D341Med (cell line): ENCODE results near the gene DUSP8.

ENCODE experiments used
- DNase-seq: peaks from one replicate; pipeline ENCODE4 v3.0.0; 2012; ENCODE audit warnings: low spot score

DUSP8 gene

GRCh38 chr11:1565904-1566247, 6.2 kb downstream of the DUSP8 start:
- no peak for DNase-seq

DNA sequence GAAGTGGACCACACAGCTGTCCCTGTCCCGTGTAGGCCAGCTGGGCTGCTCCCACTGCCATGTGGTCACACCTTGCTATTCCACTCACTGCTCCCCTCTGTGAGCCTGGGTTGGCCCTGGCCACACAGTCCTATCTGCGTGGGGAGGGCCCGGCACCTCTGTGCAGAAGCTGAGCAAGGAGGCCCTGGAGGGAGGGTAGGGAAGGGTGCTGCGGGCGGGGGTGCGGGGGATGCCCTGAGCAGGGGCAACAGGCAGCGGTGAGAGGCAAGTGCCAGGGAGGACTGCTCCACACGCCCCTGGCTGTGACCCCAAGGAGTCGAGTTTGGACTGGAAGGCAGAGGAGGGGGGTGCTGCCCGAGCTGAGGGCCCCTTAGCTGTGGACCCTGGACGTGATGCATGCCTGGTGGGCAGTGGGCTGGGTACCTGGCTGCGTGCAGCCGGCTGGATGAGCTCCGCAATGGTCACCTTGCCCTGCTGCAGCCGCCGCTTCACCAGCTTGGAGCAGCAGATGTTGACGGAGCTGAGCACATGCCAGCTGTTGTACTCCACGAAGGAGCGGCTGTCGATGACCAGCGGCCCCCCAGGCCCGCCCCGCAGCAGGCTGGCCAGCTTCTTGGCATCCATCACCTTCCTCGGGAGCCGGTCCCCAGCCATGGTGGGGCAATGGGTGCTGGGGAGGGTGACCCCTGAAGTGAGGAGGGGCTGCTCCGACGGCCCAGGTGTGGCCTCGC, 6.7 kb downstream of the DUSP8 start:
- DNase-seq, result no peak

GRCh38 chr11:1564535-1565172, 7.4 kb downstream of the DUSP8 start:
- peak; percentile 94 for DNase-seq

DNA sequence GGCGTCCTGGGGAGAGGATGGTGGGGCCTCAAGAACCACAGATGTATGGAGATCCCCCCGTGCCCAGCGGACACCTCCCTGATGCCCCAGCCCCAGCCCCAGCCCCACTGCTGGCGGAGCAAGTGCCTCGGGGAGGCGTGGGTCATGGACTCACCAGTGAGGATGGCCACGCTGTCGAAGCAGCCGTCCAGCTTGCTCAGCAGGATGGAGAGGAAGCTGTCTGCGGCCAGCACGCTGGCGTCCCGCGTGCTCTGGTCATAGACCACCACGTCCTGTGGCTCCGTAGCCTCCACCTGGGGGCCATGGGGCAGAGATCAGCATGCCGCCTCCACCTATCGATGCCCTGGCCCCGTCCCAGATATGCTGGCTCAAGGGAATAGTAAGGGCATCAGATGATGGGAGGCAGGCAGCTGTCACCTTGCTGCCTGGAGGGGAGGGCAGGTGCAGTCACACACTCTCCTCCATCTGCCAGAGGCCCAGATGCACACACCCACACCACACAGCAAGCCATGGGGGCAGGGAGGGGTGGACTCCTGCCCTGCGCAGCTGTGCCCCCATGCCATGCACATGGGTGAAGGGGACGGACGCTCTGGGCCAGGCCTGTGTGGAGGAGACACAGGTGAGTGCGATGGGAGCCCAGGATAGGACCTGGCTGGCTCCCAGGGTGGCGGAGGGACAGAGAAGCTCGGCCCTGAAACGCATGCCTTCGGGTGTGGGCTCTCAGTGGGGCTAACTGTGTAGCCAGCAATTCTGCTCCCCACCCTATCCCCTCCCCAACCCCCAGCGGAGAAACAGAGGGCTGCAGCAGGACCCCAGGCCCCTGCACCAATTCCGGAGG, 8.2 kb downstream of the DUSP8 start:
- no peak for DNase-seq

- no peak for DNase-seq
These were observed 8.9 kb downstream of the DUSP8 start for GRCh38 chr11:1563149-1563638.

DNA sequence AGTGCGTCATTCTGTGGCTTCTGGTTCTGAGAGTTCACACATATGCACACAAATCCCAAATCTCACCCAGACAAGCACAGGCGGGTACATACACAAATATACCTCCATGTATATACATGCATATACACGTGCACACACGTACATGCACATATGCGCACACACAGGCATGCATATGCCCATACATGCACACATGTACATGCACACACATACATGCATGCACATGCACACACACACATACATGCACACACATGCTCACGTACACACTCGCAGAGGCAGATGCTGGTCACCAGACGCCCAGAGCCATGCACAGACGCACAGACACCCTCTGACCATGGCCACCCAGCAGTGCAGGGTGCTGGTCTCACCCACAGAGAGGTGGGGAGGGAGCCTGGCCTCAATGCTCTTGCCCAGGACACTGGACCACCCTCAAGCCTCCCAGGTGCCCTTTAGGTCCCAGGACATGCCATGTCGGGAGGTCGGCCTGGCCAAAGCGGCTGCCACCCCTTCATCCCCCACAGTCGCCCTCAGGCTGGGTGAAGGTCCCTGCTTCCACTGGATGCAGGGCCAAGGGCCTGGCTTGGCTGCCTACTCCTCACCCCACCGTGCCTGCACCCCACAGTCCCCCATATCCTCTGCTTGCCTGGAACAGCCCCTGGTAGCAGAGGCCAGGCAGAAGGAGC, 9.5 kb downstream of the DUSP8 start:
- DNase-seq, result no peak

GRCh38 chr11:1561955-1562354, 10.1 kb downstream of the DUSP8 start:
- DNase-seq, result no peak

DNA sequence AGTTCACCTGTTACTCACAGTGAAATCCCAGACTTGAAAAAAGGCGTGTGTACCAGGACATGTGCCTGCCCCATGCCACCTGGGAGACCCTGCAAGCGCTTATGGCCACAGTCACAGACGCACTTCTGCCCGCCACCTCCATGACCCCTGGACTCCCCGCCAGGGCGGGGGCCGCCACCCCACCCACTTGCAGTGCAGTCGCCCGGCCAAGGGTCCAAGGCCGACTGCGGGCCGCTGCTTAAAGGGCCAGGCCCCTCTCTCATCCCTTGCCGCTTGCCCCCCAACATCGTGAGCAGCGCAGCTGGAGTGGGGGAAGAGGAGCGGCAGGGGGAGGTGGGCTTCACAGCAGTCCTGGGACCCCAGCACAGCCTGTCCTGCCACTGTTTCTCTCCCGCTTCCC, 10.8 kb downstream of the DUSP8 start:
- no peak for DNase-seq

DNA sequence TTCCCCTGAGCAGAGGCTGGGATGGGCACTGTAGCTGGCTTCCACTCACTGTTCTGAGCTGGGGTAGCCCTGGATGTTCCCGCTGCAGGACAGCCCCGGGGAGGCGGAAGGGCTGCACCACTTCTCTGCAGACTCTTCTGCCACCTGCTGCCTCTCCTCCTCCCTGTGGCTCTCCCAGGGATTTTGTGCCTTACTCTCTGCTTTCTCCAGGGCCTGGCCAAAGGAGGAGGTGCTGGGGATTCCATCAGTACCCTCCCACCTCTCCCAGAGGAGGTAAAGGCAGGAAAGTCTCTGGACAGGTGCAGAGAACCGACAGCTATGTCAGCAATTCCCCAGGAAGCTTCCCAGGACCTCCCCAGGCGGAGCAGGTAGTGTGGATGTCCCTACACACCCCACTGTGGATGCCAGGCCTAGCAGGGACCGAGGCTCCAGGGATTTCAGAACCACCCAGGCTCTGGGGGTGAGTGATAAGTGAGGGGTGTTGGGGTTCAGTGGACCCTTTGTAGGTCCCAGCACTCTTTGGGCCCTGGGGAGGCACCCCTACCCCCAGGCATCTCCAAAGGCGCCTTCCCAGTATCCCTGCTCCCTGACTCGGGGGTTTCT, 11.3 kb downstream of the DUSP8 start:
- DNase-seq, result no peak

DNA sequence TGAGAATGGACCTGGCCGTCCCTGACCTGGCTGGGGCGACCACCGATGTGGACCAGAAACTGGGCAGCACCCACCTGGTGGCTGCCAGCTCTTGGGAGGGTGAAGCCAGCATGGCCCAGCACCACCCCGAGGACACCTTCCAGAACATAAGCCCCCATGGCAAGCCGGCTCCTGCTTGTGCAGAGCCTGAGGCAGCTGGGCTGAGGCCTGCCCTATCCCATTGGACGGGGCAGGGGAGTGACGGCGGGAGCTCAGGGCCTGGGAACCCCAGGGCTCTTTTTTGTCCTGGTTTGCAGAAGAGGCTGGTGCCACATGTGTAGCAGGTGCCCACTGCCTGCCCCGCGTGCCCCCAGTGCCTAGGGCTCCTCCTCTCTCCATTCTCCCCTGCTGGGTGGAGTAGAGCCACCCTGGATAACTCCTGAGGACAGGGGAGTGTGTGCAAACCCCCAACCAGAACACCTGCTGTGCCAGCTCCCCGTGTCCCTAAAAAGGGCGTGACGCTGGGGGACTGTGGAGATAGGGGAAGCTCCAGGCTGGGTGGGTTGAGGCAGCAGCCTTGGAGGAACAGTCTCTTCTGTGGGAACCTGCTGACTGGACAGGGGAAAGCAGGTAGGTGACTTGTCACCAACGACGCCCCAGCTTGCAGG, 11.9 kb downstream of the DUSP8 start:
- no peak for DNase-seq

DNA sequence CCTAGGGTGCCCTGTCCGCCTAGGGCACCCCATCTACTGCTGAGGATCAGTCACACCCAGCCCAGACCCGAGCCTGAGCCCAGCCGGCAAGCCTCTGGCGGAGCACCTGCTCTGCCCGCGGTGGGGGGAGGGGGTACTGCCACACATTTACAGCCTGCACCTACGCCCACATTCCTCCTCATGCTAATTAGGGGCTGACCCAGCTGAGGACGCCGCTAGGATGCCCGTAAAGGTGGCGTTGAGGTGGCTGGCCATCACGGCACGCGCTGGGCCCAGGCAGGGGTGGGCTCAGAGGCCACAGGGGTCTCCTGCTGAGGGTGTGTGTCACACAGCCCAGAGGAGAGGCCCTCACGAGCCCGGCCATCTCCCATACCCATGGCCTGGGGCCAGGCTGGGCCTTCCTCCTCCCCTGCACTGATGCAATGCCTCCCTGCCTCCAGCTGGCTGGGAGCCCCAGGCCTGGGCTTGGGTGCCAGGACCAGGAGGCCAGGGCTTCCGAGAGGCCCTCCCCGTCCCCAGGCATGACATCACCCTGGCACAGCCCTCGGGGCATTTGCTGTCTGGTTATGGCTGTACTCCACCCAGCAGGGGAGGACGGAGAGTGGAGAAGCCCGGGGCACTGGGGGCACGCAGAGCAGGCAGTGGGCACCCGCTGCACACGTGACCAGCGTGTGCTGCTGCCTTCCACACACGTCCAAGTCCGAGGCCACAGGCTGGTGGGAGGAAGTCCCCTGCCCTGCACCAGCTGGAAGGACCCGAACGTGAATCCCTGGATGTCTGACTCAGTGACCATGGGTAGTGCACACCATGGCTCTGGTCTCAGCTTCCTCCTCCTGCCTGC, 12.7 kb downstream of the DUSP8 start:
- DNase-seq, result no peak

- no peak for DNase-seq
These were observed 13.3 kb downstream of the DUSP8 start for GRCh38 chr11:1558775-1559110.

- no peak for DNase-seq
These were observed 13.9 kb downstream of the DUSP8 start for GRCh38 chr11:1557904-1558774.

DNA sequence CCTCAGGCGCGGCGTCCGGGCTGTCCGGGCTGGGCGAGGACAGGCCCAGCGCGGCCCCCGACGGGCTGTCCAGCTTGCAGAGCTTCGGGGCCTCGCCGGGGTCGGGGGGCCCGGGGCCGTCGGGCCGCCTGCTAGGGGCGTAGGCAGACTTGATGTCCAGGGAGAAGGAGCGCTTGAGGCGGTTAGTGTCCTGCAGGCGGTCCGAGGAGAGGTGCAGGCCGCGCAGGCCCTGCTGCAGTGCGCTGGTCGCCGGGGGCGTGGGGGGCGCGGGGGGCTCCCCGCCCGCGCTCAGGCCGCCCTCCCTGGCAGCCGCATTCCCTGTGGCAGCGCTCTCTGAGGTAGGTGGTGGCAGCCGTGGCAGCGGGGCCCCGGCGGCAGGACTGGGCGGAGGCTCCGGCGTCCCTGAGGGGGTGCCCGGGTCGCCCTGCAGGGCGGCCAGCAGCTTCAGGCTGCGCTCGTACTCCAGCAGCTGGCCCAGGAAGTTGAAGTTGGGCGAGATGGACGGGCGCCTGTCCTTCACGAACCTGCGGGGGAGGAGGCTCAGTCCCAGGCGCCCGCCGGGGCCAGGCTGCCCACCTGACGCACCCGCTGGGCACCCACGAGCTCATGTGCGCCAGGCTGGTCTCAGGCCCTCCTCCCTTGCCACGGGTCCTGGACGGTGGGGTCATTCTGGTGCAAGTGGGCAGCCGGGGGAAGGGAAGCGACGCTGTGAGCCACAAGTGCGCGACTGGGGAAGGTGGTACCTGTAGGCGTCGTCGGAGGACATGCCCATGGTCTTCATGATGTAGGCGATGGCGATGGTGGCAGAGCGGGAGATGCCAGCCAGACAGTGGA, 14.8 kb downstream of the DUSP8 start:
- no peak for DNase-seq

- no peak for DNase-seq
These were observed 15.7 kb downstream of the DUSP8 start for GRCh38 chr11:1556278-1556902.

- DNase-seq, result no peak
These were observed 16.3 kb downstream of the DUSP8 start for GRCh38 chr11:1555713-1556153.

DNA sequence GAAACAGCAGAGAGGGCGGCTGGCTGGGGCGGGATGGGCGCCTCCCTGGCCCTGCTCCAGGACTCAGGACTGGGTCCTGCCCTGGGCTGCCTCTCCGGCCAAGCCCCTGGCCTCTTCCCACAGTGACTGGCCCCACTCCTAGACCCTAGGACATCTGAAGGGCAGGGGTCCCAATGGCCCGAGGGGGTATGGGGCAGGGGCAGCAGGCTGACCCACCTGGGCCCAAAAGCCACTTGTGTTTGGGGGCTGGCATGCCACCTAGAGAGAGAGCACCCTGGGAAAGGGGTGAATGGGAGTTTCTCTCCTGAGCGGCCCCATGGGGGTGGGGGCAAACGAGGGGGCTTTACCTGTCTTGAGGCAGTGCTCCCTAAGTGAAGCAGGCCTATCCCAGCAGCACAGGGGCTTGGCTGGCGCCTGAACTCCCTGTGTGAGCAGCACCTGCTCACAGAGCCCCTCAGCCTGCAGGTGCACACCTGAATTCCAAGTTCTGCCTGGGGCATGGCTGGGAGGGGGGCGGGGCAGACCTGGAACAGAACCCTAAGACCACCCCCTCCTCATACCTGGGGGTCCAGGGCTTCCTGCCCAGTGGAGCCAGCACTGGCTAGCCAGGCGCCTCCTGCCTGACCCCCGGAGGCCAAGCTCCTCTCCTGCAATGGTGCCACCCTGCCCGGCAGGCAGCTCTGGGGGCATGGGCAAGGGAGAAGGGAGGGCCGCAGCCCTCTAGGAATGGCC, 16.9 kb downstream of the DUSP8 start:
- no peak for DNase-seq
